ENCODE measurements around the gene FEV. TPM values are rescaled to one million over a fixed set of nuclear protein-coding genes. Genes with fewer than 3 reads are reported as not detected.

Gene FEV
- total RNA-seq, 1 donor from 2014 or later = not detected

DNA sequence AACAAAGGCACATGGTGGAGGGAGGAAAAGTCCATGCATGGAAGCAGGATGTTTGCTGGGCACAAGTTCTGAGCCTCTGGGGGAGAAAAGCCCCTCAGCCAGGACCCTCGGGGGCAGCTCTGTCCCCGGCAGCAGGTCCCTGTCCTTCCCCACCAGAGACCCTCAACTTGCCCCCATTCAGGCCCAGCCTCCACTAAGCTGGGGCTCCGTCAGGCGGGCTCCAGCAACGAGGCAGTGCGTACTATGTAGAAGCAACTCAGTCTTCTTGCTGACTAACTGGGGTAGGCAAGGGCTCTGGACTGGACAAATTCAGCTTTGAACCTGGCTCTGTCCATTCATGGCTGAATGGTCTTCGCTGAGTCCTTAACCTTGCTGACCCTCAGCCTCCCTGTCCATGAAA lies 33.3 kb upstream of the FEV start:
- H3K9ac ChIP-seq (ENCODE audit: low read depth in 1 of 3, low read length in 3 of 3) = no peak overlapping the region
- no peak overlapping the region for H3K27ac ChIP-seq (ENCODE audit: low read depth, low read length)
- H3K36me3 ChIP-seq (ENCODE audit: control insufficient read depth in 3 of 3, insufficient read depth in 3 of 3, low read length in 3 of 3) = no peaks in the 10 kb centered on the region
- peaks cover 0 to 5% (median 0%) of the 10 kb centered on the region in 3 donors for H3K4me1 ChIP-seq (ENCODE audit: control insufficient read depth in 3 of 3, insufficient read depth in 3 of 3, low read length in 3 of 3)
- H3K4me3 ChIP-seq (ENCODE audit: low read length in 3 of 3) = no peak overlapping the region
- H3K27me3 ChIP-seq (ENCODE audit: control insufficient read depth in 3 of 3, insufficient read depth in 3 of 3, low read length in 3 of 3) = peaks cover 0 to 30% (median 22%) of the 10 kb centered on the region in 3 donors
- H3K9me3 ChIP-seq (ENCODE audit: control insufficient read depth in 3 of 3, low read length in 3 of 3) = no peaks in the 10 kb centered on the region

DNA sequence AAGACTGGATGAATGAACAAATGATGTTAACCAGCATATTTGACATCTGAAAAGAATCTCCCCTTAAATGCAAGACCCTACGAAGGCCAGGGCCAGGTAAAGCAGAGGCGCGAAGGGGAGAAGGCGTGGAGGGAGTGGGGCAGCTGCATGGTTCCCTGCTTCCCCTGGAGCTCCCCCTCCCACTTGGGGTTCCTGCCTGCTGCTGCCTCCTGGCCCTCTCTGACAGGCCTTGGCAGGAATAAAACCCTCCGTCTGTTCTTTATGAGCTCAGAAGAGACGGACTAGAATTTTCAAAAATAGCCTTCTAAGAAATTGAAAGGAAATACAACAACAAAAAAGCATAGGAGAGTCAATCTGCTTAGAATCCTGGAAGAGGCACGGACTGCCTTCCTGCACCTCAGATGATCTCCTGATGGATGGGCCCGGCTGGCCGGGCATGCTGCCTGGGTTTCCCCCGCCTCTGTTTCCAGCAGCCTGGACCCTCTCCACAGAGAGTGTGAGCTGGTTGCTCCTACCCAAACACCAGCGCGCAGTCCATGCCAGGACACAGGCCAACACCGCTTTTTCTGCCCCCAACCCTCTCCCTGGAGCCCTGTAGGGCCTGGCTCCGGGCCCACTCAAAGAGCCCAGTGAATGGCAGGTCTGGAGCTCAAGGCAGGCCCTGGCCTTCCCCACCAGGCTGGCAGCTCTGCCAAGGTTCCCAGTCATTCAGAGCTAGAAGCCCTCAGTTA lies 32.4 kb upstream of the FEV start:
- Histone ChIP-seq H3K27ac (ENCODE audit: low read depth, low read length) (no peak overlapping the region), H3K9ac (ENCODE audit: low read depth in 1 of 3, low read length in 3 of 3) (no peak overlapping the region), H3K27me3 (ENCODE audit: control insufficient read depth in 3 of 3, insufficient read depth in 3 of 3, low read length in 3 of 3) (peaks cover 0 to 23% (median 13%) of the 10 kb centered on the region in 3 donors), H3K9me3 (ENCODE audit: control insufficient read depth in 3 of 3, low read length in 3 of 3) (no peaks in the 10 kb centered on the region), H3K36me3 (ENCODE audit: control insufficient read depth in 3 of 3, insufficient read depth in 3 of 3, low read length in 3 of 3) (no peaks in the 10 kb centered on the region), H3K4me1 (ENCODE audit: control insufficient read depth in 3 of 3, insufficient read depth in 3 of 3, low read length in 3 of 3) (peaks cover 0 to 5% (median 0%) of the 10 kb centered on the region in 3 donors), H3K4me3 (ENCODE audit: low read length in 3 of 3) (no peak overlapping the region)

DNA sequence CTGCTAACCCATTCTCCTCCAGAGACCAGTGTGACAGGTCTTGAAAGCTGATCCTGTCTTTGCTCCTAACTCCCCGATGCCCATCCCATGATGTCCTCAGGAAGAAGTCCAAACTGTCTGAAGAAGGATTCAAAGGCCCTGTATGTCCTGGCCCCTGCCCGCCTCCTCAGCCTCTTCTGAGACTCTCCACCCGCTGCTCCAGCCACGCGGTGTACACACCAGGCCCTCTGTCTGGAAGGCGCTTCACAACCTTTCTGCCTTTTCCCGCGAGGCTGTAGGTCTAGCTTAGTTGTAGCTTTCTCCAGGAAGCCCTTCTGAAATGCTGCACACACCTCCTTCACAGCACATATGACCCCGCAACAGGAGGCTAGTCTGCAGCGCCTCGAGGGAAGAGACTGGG lies 31.7 kb upstream of the FEV start:
- peaks cover 0 to 21% (median 9%) of the 10 kb centered on the region in 3 donors for H3K27me3 ChIP-seq (ENCODE audit: control insufficient read depth in 3 of 3, insufficient read depth in 3 of 3, low read length in 3 of 3)

DNA sequence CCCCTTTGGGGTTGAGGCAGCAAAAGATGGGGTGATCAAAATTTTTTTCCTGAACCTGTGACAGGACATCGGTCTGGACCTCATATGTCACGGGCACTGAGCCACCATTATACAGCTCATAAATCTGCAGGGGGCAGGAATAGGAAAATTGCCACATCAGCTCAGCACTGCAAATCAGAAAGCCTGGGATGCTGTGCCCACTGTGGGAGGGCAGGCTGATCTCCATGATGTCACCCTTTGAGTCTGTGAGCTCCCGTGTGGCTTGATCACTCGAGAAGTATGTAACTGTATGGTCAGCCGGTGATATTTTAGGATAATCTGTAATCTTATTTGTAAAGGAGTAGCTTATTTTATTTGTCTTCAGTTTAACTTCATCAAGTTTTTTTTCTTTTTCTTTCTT lies 25.9 kb upstream of the FEV start:
- no peak overlapping the region for H3K4me3 ChIP-seq (ENCODE audit: low read length in 3 of 3)
- H3K9me3 ChIP-seq (ENCODE audit: control insufficient read depth in 3 of 3, low read length in 3 of 3) = no peaks in the 10 kb centered on the region
- H3K4me1 ChIP-seq (ENCODE audit: control insufficient read depth in 3 of 3, insufficient read depth in 3 of 3, low read length in 3 of 3) = no peaks in the 10 kb centered on the region
- no peaks in the 10 kb centered on the region for H3K36me3 ChIP-seq (ENCODE audit: control insufficient read depth in 3 of 3, insufficient read depth in 3 of 3, low read length in 3 of 3)
- H3K9ac ChIP-seq (ENCODE audit: low read depth in 1 of 3, low read length in 3 of 3) = no peak overlapping the region
- peaks cover 15 to 32% (median 20%) of the 10 kb centered on the region in 3 donors for H3K27me3 ChIP-seq (ENCODE audit: control insufficient read depth in 3 of 3, insufficient read depth in 3 of 3, low read length in 3 of 3)
- H3K27ac ChIP-seq (ENCODE audit: low read depth, low read length) = no peak overlapping the region

More for the DNA sequence above, 31.7 kb upstream of the FEV start:
- Histone ChIP-seq H3K36me3 (ENCODE audit: control insufficient read depth in 3 of 3, insufficient read depth in 3 of 3, low read length in 3 of 3) (no peaks in the 10 kb centered on the region), H3K4me3 (ENCODE audit: low read length in 3 of 3) (no peak overlapping the region), H3K4me1 (ENCODE audit: control insufficient read depth in 3 of 3, insufficient read depth in 3 of 3, low read length in 3 of 3) (peaks cover 0 to 5% (median 0%) of the 10 kb centered on the region in 3 donors), H3K27ac (ENCODE audit: low read depth, low read length) (no peak overlapping the region), H3K9ac (ENCODE audit: low read depth in 1 of 3, low read length in 3 of 3) (no peak overlapping the region), H3K9me3 (ENCODE audit: control insufficient read depth in 3 of 3, low read length in 3 of 3) (no peaks in the 10 kb centered on the region)

DNA sequence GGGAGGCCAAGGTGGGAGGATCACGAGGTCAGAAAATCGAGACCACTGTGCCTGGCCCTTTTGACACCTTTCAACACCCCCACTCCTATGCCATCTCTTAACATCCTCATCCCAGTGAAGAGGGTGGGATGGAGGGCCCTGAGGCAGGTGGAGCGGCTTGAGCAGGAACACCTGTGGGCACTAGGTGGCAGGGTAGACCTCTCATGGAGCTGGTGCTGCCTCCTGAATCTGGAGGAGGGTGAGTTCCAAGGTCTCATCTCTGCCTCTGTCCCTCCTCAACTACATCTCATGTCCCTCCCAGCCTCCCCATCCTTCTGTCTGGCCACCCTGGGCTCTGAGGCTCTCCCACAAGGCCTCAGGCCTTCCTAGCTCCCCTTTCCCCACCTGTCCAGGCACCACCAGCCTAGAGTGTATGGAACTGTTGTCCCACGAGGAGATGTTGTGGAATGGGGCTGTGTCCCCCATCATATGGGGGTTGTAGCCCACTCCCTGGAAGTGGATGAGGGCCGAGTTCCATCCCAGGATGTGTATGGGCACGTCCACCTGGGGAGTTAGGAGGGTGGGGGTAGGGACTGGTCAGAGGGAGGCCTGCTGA lies 25.3 kb upstream of the FEV start:
- no peaks in the 10 kb centered on the region for H3K4me1 ChIP-seq (ENCODE audit: control insufficient read depth in 3 of 3, insufficient read depth in 3 of 3, low read length in 3 of 3)
- no peak overlapping the region for H3K27ac ChIP-seq (ENCODE audit: low read depth, low read length)
- no peaks in the 10 kb centered on the region for H3K36me3 ChIP-seq (ENCODE audit: control insufficient read depth in 3 of 3, insufficient read depth in 3 of 3, low read length in 3 of 3)
- no peak overlapping the region for H3K4me3 ChIP-seq (ENCODE audit: low read length in 3 of 3)
- H3K9me3 ChIP-seq (ENCODE audit: control insufficient read depth in 3 of 3, low read length in 3 of 3) = no peaks in the 10 kb centered on the region
- no peak overlapping the region for H3K9ac ChIP-seq (ENCODE audit: low read depth in 1 of 3, low read length in 3 of 3)
- peaks cover 21 to 38% (median 26%) of the 10 kb centered on the region in 3 donors for H3K27me3 ChIP-seq (ENCODE audit: control insufficient read depth in 3 of 3, insufficient read depth in 3 of 3, low read length in 3 of 3)

DNA sequence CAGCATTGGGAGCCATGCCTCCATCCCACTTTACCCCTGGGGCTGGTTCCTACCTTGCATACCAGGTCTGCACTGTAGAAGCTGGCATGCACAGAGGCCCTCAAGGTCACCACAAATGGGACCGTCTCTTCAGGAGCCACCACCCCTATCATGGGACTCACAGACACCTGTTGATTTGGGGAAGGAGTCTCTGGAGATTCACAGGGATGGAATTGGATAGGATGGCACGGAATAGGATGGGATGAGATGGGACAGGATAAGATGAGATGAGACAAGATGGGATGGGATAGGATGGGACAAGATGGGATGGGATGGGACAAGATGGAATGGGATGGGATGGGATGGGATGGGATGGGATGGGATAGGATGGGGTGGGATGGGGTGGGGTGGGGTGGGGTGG lies 24.3 kb upstream of the FEV start:
- Histone ChIP-seq H3K9me3 (ENCODE audit: control insufficient read depth in 3 of 3, low read length in 3 of 3) (no peaks in the 10 kb centered on the region), H3K27ac (ENCODE audit: low read depth, low read length) (no peak overlapping the region), H3K4me1 (ENCODE audit: control insufficient read depth in 3 of 3, insufficient read depth in 3 of 3, low read length in 3 of 3) (no peaks in the 10 kb centered on the region), H3K4me3 (ENCODE audit: low read length in 3 of 3) (no peak overlapping the region), H3K27me3 (ENCODE audit: control insufficient read depth in 3 of 3, insufficient read depth in 3 of 3, low read length in 3 of 3) (peaks cover 28 to 45% (median 28%) of the 10 kb centered on the region in 3 donors), H3K36me3 (ENCODE audit: control insufficient read depth in 3 of 3, insufficient read depth in 3 of 3, low read length in 3 of 3) (no peaks in the 10 kb centered on the region), H3K9ac (ENCODE audit: low read depth in 1 of 3, low read length in 3 of 3) (no peak overlapping the region)

DNA sequence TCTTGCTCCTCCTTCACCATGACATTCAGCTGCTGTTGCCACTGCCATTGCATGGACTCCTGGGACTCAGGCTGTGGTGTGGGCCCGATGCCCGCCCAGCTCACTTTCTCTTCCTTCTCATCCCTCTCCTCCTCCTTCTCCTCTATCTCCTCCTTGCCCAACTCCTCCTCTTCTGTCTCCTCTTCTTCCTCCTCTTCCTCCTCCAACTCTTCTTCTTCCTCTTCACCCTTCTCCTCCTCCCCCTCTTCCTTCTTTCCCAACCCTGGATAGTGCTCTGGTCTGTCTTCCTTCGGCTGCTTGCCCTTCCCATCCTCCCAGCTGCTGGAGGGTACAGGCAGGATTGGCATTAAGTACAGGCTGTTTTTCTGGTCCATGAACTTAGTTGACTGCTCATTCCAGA lies 19.0 kb upstream of the FEV start:
- no peak overlapping the region for H3K27ac ChIP-seq (ENCODE audit: low read depth, low read length)
- peaks cover 66 to 83% (median 68%) of the 10 kb centered on the region in 3 donors for H3K27me3 ChIP-seq (ENCODE audit: control insufficient read depth in 3 of 3, insufficient read depth in 3 of 3, low read length in 3 of 3)
- no peaks in the 10 kb centered on the region for H3K9me3 ChIP-seq (ENCODE audit: control insufficient read depth in 3 of 3, low read length in 3 of 3)
- H3K4me1 ChIP-seq (ENCODE audit: control insufficient read depth in 3 of 3, insufficient read depth in 3 of 3, low read length in 3 of 3) = peaks cover 6 to 12% (median 11%) of the 10 kb centered on the region in 3 donors
- no peaks in the 10 kb centered on the region for H3K36me3 ChIP-seq (ENCODE audit: control insufficient read depth in 3 of 3, insufficient read depth in 3 of 3, low read length in 3 of 3)
- no peak overlapping the region for H3K9ac ChIP-seq (ENCODE audit: low read depth in 1 of 3, low read length in 3 of 3)
- H3K4me3 ChIP-seq (ENCODE audit: low read length in 3 of 3) = no peak overlapping the region

DNA sequence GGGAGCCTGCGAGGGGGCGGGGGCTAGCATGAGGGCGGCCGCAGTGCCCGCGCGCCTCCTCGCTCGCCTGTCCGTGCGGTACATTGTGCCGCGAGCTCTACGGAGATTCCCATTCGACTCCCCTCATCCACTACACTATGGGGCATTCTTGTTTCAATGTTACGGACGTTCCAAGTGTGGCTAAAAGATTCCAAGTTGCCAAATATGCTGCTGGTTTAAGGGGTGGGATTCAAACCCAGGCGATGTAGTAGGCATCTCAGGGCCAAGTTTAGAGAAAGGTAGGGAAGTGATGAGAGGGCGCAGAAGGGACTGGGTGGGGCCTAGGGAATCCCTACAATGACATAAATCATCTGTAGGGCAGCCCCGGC lies 18.3 kb upstream of the FEV start:
- Histone ChIP-seq H3K27ac (ENCODE audit: low read depth, low read length) (no peak overlapping the region), H3K4me1 (ENCODE audit: control insufficient read depth in 3 of 3, insufficient read depth in 3 of 3, low read length in 3 of 3) (peaks cover 6 to 12% (median 11%) of the 10 kb centered on the region in 3 donors), H3K9ac (ENCODE audit: low read depth in 1 of 3, low read length in 3 of 3) (no peak overlapping the region), H3K9me3 (ENCODE audit: control insufficient read depth in 3 of 3, low read length in 3 of 3) (no peaks in the 10 kb centered on the region), H3K4me3 (ENCODE audit: low read length in 3 of 3) (no peak overlapping the region), H3K27me3 (ENCODE audit: control insufficient read depth in 3 of 3, insufficient read depth in 3 of 3, low read length in 3 of 3) (peaks cover 64 to 77% (median 64%) of the 10 kb centered on the region in 3 donors), H3K36me3 (ENCODE audit: control insufficient read depth in 3 of 3, insufficient read depth in 3 of 3, low read length in 3 of 3) (no peaks in the 10 kb centered on the region)

DNA sequence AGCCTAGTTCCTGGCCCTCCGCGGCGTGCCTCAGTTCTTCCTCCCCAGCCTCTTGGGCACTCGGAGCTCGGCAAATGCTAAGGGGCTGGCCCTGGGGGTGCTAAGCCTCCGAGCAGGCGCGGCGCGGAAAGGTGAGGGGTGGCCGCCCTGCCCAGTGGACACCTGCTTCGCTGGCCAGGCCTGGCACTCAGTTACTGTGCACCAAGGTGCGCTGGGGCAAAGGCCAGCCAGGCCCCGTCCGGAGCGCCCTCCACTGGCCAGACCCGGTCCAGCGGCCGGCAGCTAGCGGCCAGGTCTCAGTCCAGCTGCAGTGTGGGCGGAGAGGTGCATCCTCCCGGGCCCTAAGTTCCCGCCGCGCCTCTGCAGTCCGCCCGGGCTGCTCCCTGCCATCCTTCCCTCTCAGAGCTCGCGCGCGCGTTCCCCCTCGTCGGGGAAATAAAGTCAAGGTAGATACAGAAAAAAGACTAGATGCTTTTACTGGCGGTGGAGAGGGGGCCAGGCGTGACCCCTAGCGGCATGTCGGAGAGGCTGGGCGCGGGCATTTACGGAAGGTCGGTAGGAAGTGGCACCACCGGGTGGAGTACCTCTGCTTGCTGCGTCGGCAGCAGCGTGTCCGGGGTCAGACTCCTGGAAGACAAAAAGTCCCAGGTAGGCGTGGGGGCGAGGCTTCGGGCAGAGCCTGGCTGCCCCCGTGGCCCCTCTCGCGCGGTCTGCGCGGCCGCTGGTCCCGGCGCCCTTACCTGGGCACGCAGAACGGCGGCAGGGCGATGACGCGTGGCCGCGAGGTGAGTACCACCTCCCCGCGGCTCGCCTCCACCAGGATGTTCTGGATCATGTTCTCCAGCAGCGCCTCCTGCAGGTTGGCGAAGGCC lies 17.6 kb upstream of the FEV start:
- H3K27ac ChIP-seq (ENCODE audit: low read depth, low read length) = no peak overlapping the region

More for the DNA sequence above, 17.6 kb upstream of the FEV start:
- Histone ChIP-seq H3K36me3 (ENCODE audit: control insufficient read depth in 3 of 3, insufficient read depth in 3 of 3, low read length in 3 of 3) (no peaks in the 10 kb centered on the region), H3K27me3 (ENCODE audit: control insufficient read depth in 3 of 3, insufficient read depth in 3 of 3, low read length in 3 of 3) (peaks cover 64 to 76% (median 66%) of the 10 kb centered on the region in 3 donors), H3K4me3 (ENCODE audit: low read length in 3 of 3) (no peak overlapping the region), H3K9ac (ENCODE audit: low read depth in 1 of 3, low read length in 3 of 3) (no peak overlapping the region), H3K9me3 (ENCODE audit: control insufficient read depth in 3 of 3, low read length in 3 of 3) (no peaks in the 10 kb centered on the region), H3K4me1 (ENCODE audit: control insufficient read depth in 3 of 3, insufficient read depth in 3 of 3, low read length in 3 of 3) (peaks cover 6 to 12% (median 11%) of the 10 kb centered on the region in 3 donors)
